ENCODE data around the gene IDH3B.

The IDH3B gene

GRCh38 chr20:2657241-2657640, 6.8 kb downstream of the IDH3B start:
- DNase-seq (ENCODE audit: low read depth in 2 of 2), result no peak

- no peak for DNase-seq (ENCODE audit: low read depth in 2 of 2)
Measured at GRCh38 chr20:2656471-2657117, 7.4 kb downstream of the IDH3B start.

- no peak for DNase-seq (ENCODE audit: low read depth in 2 of 2)
Measured at GRCh38 chr20:2655331-2656116, 8.5 kb downstream of the IDH3B start.

- DNase-seq (ENCODE audit: low read depth in 2 of 2), result no peak
Measured at GRCh38 chr20:2654831-2655230, 9.2 kb downstream of the IDH3B start.

GRCh38 chr20:2654384-2654822, 9.6 kb downstream of the IDH3B start:
- no peak for DNase-seq (ENCODE audit: low read depth in 2 of 2)

GRCh38 chr20:2653556-2654383, 10.2 kb downstream of the IDH3B start:
- no peak for DNase-seq (ENCODE audit: low read depth in 2 of 2)

- DNase-seq (ENCODE audit: low read depth in 2 of 2), result peak; percentile 19 to 52
Measured at GRCh38 chr20:2652724-2653555, 11.1 kb downstream of the IDH3B start.

- DNase-seq (ENCODE audit: low read depth in 2 of 2), result peak; percentile 84 to 91
Measured at GRCh38 chr20:2651772-2652723, 12.0 kb downstream of the IDH3B start, which contains the start of gene NOP56. NOP56 (plus strand) TSS chr20:2652632; CDS start chr20:2652661, 29 bp downstream.

GRCh38 chr20:2643708-2644107, 20.3 kb downstream of the IDH3B start:
- DNase-seq (ENCODE audit: low read depth in 2 of 2), result no peak

- no peak for DNase-seq (ENCODE audit: low read depth in 2 of 2)
Measured at GRCh38 chr20:2640899-2641298, 23.1 kb downstream of the IDH3B start.

GRCh38 chr20:2640260-2640659, 23.8 kb downstream of the IDH3B start:
- DNase-seq (ENCODE audit: low read depth in 2 of 2), result no peak

GRCh38 chr20:2637246-2637645, 26.8 kb downstream of the IDH3B start:
- DNase-seq (ENCODE audit: low read depth in 2 of 2), result no peak

- no peak for DNase-seq (ENCODE audit: low read depth in 2 of 2)
Measured at GRCh38 chr20:2633381-2633780, 30.6 kb downstream of the IDH3B start.

- DNase-seq (ENCODE audit: low read depth in 2 of 2), result no peak
Measured at GRCh38 chr20:2631228-2631627, 32.8 kb downstream of the IDH3B start.

- no peak for DNase-seq (ENCODE audit: low read depth in 2 of 2)
Measured at GRCh38 chr20:2626853-2627541, 37.0 kb downstream of the IDH3B start.

- DNase-seq (ENCODE audit: low read depth in 2 of 2), result no peak
Measured at GRCh38 chr20:2625062-2625461, 39.0 kb downstream of the IDH3B start.

GRCh38 chr20:2624190-2624589, 39.8 kb downstream of the IDH3B start:
- no peak for DNase-seq (ENCODE audit: low read depth in 2 of 2)

GRCh38 chr20:2619961-2620595, 43.9 kb downstream of the IDH3B start:
- DNase-seq (ENCODE audit: low read depth in 2 of 2), result no peak

- no peak for DNase-seq (ENCODE audit: low read depth in 2 of 2)
Measured at GRCh38 chr20:2619337-2619736, 44.7 kb downstream of the IDH3B start.

Data from stimulated activated CD8-positive, alpha-beta memory T cell treated with anti-CD3 and anti-CD28 coated beads, Interleukin-7, amount 100 ng/mL, for 4 hours (primary cell).